ENCODE data around the gene STK38.

STK38 gene

DNA sequence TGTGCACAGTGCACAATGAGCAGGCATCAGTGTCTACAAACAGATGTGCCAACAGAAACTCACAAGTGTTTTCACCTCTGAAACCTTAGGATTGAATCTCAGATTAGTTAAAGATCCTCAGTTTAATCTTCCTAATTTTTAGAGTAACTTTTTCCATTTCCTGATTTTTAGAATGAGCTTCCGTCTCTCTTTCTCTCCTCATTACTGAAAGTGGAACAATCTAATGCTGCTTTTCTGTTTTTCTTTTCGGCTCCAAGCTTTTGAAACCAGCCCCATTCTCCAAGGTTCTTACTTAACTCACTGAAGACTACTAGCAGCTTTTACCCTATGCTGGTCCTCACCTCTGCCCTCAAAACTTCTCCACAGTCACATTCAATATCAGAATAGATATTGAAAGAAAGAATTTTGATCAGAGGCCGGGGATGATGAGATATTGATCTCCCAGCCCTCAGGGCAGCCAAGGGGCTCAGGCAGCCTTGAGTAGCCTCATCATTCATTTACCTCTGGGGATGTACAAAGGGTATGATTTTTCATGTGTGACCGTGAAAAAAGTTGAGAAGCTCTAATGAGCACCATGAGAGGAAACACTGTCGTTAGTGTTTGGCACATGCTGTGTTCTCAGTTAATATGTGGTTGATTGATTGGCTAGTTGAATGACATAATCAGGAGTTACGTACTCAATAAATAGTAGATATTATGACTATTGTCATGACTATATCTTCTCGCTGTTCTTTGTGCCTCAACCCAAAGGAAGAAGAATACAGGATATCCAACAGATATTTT lies 11.9 kb upstream of the STK38 start:
- H2BK15ac ChIP-seq (ENCODE audit: low read length): no peak overlapping the region
- no peak overlapping the region for H2AK5ac ChIP-seq (ENCODE audit: low read depth, low read length)
- no peak overlapping the region for H3K4ac ChIP-seq (ENCODE audit: low read length)
- H3K36me3 ChIP-seq (replicated peaks in 1 of 2; ENCODE audit: control insufficient read depth in 2 of 2, insufficient read depth in 2 of 2, low read length in 2 of 2): no peaks in the 10 kb centered on the region
- no peak overlapping the region for H3K27ac ChIP-seq (replicated peaks; ENCODE audit: low read length)
- H3K27me3 ChIP-seq (ENCODE audit: control insufficient read depth in 3 of 3, insufficient read depth in 3 of 3, low read depth in 1 of 3, low read length in 3 of 3): peaks cover 0 to 8% (median 2%) of the 10 kb centered on the region in 3 experiments
- H2AFZ ChIP-seq (ENCODE audit: low read length): no peak overlapping the region
- H4K91ac ChIP-seq (ENCODE audit: low read depth, low read length, poor library complexity): no peak overlapping the region
- H3K4me1 ChIP-seq (ENCODE audit: control insufficient read depth in 2 of 2, insufficient read depth in 1 of 2, low read depth in 1 of 2, low read length in 2 of 2): no peaks in the 10 kb centered on the region
- H2BK5ac ChIP-seq (ENCODE audit: low read length): no peak overlapping the region
- H3K4me2 ChIP-seq (ENCODE audit: insufficient read depth, low read length, poor library complexity, severe bottlenecking): no peak overlapping the region
- H3K23ac ChIP-seq (ENCODE audit: low read depth, low read length, poor library complexity): no peak overlapping the region
- no peak overlapping the region for H2BK120ac ChIP-seq (ENCODE audit: low read depth, low read length)
- no peak overlapping the region for H3K18ac ChIP-seq (ENCODE audit: low read length)
- no peaks in the 10 kb centered on the region for H3K9me3 ChIP-seq (replicated peaks in 1 of 2; ENCODE audit: control insufficient read depth in 2 of 2, insufficient read depth in 1 of 2, low read depth in 1 of 2, low read length in 2 of 2)
- no CpG with 5 or more reads among the region's 7 CpGs for WGBS, 2 donors (ENCODE audit: extremely low coverage in 2 of 2, insufficient read length in 2 of 2, insufficient replicate concordance in 1 of 2)
- no peaks in the 10 kb centered on the region for H3K79me1 ChIP-seq (ENCODE audit: low read depth, low read length)
- H3K9ac ChIP-seq (ENCODE audit: low read depth, low read length, poor library complexity): no peak overlapping the region
- no peak overlapping the region for H2BK12ac ChIP-seq (ENCODE audit: low read length)
- H4K8ac ChIP-seq (ENCODE audit: low read depth, low read length): no peak overlapping the region
- DNase-seq (ENCODE audit: low spot score): no peak
- no peak overlapping the region for H3K4me3 ChIP-seq (ENCODE audit: low read length in 2 of 2)
- H3K14ac ChIP-seq (ENCODE audit: low read length): no peak overlapping the region

DNA sequence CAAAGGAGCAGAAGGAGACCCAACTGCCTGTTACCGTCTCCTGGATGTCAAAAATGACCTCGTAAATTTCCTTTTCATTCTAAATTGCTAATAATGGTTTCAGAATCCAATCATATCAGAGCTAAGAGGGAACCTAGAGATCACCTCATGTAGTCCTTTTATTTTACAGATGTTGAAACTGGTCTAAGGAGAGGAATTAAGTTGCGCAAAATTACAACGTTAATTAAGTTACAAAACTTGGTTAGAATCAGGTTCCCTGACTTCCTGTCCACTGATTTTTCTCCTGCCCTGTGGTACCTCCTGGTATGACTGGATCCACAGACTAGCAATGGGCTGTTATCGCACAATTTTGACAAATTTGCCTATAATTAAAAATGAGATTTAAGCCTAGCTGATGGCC lies 9.0 kb upstream of the STK38 start:
- H3K23ac ChIP-seq (ENCODE audit: low read depth, low read length, poor library complexity): no peak overlapping the region
- no peak overlapping the region for H2BK15ac ChIP-seq (ENCODE audit: low read length)
- H3K4me3 ChIP-seq (ENCODE audit: low read length in 2 of 2): no peak overlapping the region
- H3K18ac ChIP-seq (ENCODE audit: low read length): no peak overlapping the region
- no peak overlapping the region for H2AFZ ChIP-seq (ENCODE audit: low read length)
- no peak overlapping the region for H4K91ac ChIP-seq (ENCODE audit: low read depth, low read length, poor library complexity)
- H3K36me3 ChIP-seq (replicated peaks in 1 of 2; ENCODE audit: control insufficient read depth in 2 of 2, insufficient read depth in 2 of 2, low read length in 2 of 2): no peaks in the 10 kb centered on the region
- H3K27ac ChIP-seq (replicated peaks; ENCODE audit: low read length): no peak overlapping the region
- H2BK12ac ChIP-seq (ENCODE audit: low read length): no peak overlapping the region
- no peak for DNase-seq (ENCODE audit: low spot score)
- H2AK5ac ChIP-seq (ENCODE audit: low read depth, low read length): no peak overlapping the region
- H3K4ac ChIP-seq (ENCODE audit: low read length): no peak overlapping the region
- no peaks in the 10 kb centered on the region for H3K9me3 ChIP-seq (replicated peaks in 1 of 2; ENCODE audit: control insufficient read depth in 2 of 2, insufficient read depth in 1 of 2, low read depth in 1 of 2, low read length in 2 of 2)
- H2BK5ac ChIP-seq (ENCODE audit: low read length): no peak overlapping the region
- no peaks in the 10 kb centered on the region for H3K27me3 ChIP-seq (ENCODE audit: control insufficient read depth in 3 of 3, insufficient read depth in 3 of 3, low read depth in 1 of 3, low read length in 3 of 3)
- no peak overlapping the region for H4K8ac ChIP-seq (ENCODE audit: low read depth, low read length)
- no CpG with 5 or more reads among the region's 5 CpGs for WGBS, 2 donors (ENCODE audit: extremely low coverage in 2 of 2, insufficient read length in 2 of 2, insufficient replicate concordance in 1 of 2)
- H2BK120ac ChIP-seq (ENCODE audit: low read depth, low read length): no peak overlapping the region
- H3K4me2 ChIP-seq (ENCODE audit: insufficient read depth, low read length, poor library complexity, severe bottlenecking): no peak overlapping the region
- no peak overlapping the region for H3K9ac ChIP-seq (ENCODE audit: low read depth, low read length, poor library complexity)
- no peaks in the 10 kb centered on the region for H3K4me1 ChIP-seq (ENCODE audit: control insufficient read depth in 2 of 2, insufficient read depth in 1 of 2, low read depth in 1 of 2, low read length in 2 of 2)
- no peak overlapping the region for H3K14ac ChIP-seq (ENCODE audit: low read length)
- no peaks in the 10 kb centered on the region for H3K79me1 ChIP-seq (ENCODE audit: low read depth, low read length)

DNA sequence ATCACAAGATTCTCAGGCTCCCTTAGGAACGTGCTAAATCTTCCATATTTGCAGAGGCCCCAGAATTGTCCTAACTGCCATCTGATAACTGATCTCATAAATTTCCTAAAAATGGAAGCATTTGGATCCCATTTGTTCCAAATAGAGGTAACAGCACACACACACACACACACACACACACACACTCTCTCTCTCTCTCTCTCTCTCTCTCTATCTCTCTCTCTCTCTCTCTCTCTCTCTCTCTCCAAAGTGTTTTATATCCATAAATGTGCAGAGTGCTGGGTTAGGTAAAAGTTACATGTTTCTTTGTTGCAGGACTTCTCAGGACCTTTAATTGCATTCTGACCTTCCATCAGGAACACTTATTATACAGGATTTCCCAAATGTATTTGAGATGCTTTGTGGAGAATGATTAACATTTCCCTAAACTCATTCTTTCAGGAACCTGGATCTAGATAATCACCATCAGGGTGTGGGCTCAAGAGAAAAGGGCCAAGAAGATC lies 8.5 kb upstream of the STK38 start:
- H2BK15ac ChIP-seq (ENCODE audit: low read length): no peak overlapping the region
- no peak overlapping the region for H3K14ac ChIP-seq (ENCODE audit: low read length)
- no peak overlapping the region for H3K9ac ChIP-seq (ENCODE audit: low read depth, low read length, poor library complexity)
- no peaks in the 10 kb centered on the region for H3K79me1 ChIP-seq (ENCODE audit: low read depth, low read length)
- H4K8ac ChIP-seq (ENCODE audit: low read depth, low read length): no peak overlapping the region
- no peak overlapping the region for H3K4me3 ChIP-seq (ENCODE audit: low read length in 2 of 2)
- DNase-seq (ENCODE audit: low spot score): no peak
- H3K27ac ChIP-seq (replicated peaks; ENCODE audit: low read length): no peak overlapping the region
- H3K4me1 ChIP-seq (ENCODE audit: control insufficient read depth in 2 of 2, insufficient read depth in 1 of 2, low read depth in 1 of 2, low read length in 2 of 2): no peaks in the 10 kb centered on the region
- H2AK5ac ChIP-seq (ENCODE audit: low read depth, low read length): no peak overlapping the region
- H4K91ac ChIP-seq (ENCODE audit: low read depth, low read length, poor library complexity): no peak overlapping the region
- H2BK120ac ChIP-seq (ENCODE audit: low read depth, low read length): no peak overlapping the region
- H3K23ac ChIP-seq (ENCODE audit: low read depth, low read length, poor library complexity): no peak overlapping the region
- no peak overlapping the region for H2BK5ac ChIP-seq (ENCODE audit: low read length)
- H3K18ac ChIP-seq (ENCODE audit: low read length): no peak overlapping the region
- no CpG with 5 or more reads among the region's 1 CpG for WGBS, 2 donors (ENCODE audit: extremely low coverage in 2 of 2, insufficient read length in 2 of 2, insufficient replicate concordance in 1 of 2)
- no peaks in the 10 kb centered on the region for H3K36me3 ChIP-seq (replicated peaks in 1 of 2; ENCODE audit: control insufficient read depth in 2 of 2, insufficient read depth in 2 of 2, low read length in 2 of 2)
- H2BK12ac ChIP-seq (ENCODE audit: low read length): no peak overlapping the region
- no peak overlapping the region for H3K4ac ChIP-seq (ENCODE audit: low read length)
- no peaks in the 10 kb centered on the region for H3K9me3 ChIP-seq (replicated peaks in 1 of 2; ENCODE audit: control insufficient read depth in 2 of 2, insufficient read depth in 1 of 2, low read depth in 1 of 2, low read length in 2 of 2)
- H3K4me2 ChIP-seq (ENCODE audit: insufficient read depth, low read length, poor library complexity, severe bottlenecking): no peak overlapping the region
- no peaks in the 10 kb centered on the region for H3K27me3 ChIP-seq (ENCODE audit: control insufficient read depth in 3 of 3, insufficient read depth in 3 of 3, low read depth in 1 of 3, low read length in 3 of 3)
- no peak overlapping the region for H2AFZ ChIP-seq (ENCODE audit: low read length)

DNA sequence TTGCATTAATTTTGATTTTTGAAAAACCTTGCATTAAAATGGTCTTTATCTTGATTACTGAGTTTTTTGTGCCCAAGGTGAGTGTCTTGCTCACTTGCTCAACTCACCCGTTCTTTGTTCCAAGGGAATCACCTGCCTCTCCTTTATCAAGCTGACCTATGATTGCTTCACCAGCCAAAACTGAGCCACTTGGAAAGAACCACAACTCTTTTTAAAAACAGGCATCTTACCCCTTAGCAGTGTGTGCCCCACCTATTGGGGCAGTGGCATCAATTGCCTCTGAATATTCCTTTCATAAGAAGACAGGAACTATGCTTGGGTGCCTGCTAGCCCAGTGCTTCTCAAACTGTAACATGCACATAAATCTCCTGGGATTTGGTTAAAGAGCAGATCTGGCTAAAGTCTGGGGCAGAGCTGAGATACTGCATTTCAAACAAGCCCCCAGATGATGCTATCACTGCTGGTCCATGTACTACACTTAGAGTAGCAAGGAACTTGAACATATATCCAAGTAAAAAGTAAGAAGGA lies 3.3 kb upstream of the STK38 start:
- no peaks in the 10 kb centered on the region for H3K36me3 ChIP-seq (replicated peaks in 1 of 2; ENCODE audit: control insufficient read depth in 2 of 2, insufficient read depth in 2 of 2, low read length in 2 of 2)
- peaks cover 2 to 7% of the 10 kb centered on the region in 2 donors for H3K4me1 ChIP-seq (ENCODE audit: control insufficient read depth in 2 of 2, insufficient read depth in 1 of 2, low read depth in 1 of 2, low read length in 2 of 2)
- no peak overlapping the region for H3K4ac ChIP-seq (ENCODE audit: low read length)
- no peak overlapping the region for H4K8ac ChIP-seq (ENCODE audit: low read depth, low read length)
- H3K23ac ChIP-seq (ENCODE audit: low read depth, low read length, poor library complexity): no peak overlapping the region
- no peak overlapping the region for H2BK5ac ChIP-seq (ENCODE audit: low read length)
- H3K9ac ChIP-seq (ENCODE audit: low read depth, low read length, poor library complexity): no peak overlapping the region
- peaks cover 1% of the 10 kb centered on the region for H3K79me1 ChIP-seq (ENCODE audit: low read depth, low read length)
- no peak overlapping the region for H2AK5ac ChIP-seq (ENCODE audit: low read depth, low read length)
- H3K27ac ChIP-seq (replicated peaks; ENCODE audit: low read length): no peak overlapping the region
- no peak overlapping the region for H2BK15ac ChIP-seq (ENCODE audit: low read length)
- H2AFZ ChIP-seq (ENCODE audit: low read length): no peak overlapping the region
- H3K9me3 ChIP-seq (replicated peaks in 1 of 2; ENCODE audit: control insufficient read depth in 2 of 2, insufficient read depth in 1 of 2, low read depth in 1 of 2, low read length in 2 of 2): no peaks in the 10 kb centered on the region
- no peak overlapping the region for H3K14ac ChIP-seq (ENCODE audit: low read length)
- no CpG with 5 or more reads among the region's 1 CpG for WGBS, 2 donors (ENCODE audit: extremely low coverage in 2 of 2, insufficient read length in 2 of 2, insufficient replicate concordance in 1 of 2)
- no peak overlapping the region for H3K4me2 ChIP-seq (ENCODE audit: insufficient read depth, low read length, poor library complexity, severe bottlenecking)
- H2BK12ac ChIP-seq (ENCODE audit: low read length): no peak overlapping the region
- H3K18ac ChIP-seq (ENCODE audit: low read length): no peak overlapping the region
- H3K27me3 ChIP-seq (ENCODE audit: control insufficient read depth in 3 of 3, insufficient read depth in 3 of 3, low read depth in 1 of 3, low read length in 3 of 3): no peaks in the 10 kb centered on the region
- H3K4me3 ChIP-seq (ENCODE audit: low read length in 2 of 2): no peak overlapping the region
- H4K91ac ChIP-seq (ENCODE audit: low read depth, low read length, poor library complexity): no peak overlapping the region
- DNase-seq (ENCODE audit: low spot score): no peak
- H2BK120ac ChIP-seq (ENCODE audit: low read depth, low read length): no peak overlapping the region
